HG03045 (cell line): ENCODE data around the gene STOML2.
"Not testable (repeated sequence)": the region's sequence is repeated elsewhere in the genome, so short reads cannot be mapped to it uniquely, and the experiment has no call there.

Experiments
- ATAC-seq: cut with Tn5 transposase; IDR thresholded peaks from one replicate; pipeline ENCODE4 v1.9.1; 2021; ENCODE audit warnings: mild to moderate bottlenecking, moderate library complexity; ENCODE audit not compliant: unreplicated experiment

STOML2 gene, protein sequence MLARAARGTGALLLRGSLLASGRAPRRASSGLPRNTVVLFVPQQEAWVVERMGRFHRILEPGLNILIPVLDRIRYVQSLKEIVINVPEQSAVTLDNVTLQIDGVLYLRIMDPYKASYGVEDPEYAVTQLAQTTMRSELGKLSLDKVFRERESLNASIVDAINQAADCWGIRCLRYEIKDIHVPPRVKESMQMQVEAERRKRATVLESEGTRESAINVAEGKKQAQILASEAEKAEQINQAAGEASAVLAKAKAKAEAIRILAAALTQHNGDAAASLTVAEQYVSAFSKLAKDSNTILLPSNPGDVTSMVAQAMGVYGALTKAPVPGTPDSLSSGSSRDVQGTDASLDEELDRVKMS

DNA sequence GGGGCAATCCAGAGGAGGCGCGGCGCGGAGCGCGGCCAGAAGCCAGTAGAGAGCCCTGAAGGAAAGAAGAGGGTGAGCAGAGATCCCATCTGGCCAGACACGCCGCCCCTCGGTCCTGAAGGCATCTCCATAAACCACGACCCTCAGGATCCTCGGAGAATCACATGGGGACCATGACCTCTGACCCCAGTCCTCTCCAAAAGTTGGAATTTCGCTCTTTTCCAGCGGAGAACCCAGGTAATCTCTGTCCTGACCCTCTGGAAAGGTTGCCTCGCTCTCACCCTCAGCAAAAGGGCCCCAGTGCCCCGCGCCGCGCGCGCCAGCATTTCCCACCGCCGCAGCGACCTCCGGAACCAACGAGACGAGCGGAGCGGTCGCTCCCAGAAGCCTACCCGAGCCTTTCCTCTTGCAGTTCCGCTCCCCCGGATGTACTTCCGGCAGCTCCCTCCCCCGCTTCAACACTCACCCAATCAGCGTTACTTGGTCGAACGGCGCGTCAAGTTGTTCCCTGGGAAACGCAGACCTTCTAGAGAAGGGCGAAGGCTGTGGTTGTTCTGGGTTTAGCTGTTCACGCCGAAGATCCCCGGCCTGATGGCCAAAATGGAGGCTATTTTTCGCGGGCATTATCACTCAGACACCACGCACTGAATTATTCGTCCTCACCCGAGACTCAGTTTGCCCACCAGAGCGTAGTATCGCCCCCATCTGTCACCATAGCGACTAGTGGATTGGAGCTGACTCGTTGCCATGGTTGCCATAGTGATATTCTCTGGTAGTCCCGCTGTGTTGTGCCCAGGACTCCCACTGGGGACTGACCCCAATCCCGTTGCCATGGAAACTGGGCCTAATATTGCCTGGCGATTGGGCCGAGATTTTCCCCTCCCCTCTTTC, at the start of gene STOML2:
Gene STOML2 (minus strand): TSS at position 363 of the 891 bp plus-strand sequence. CDS start 37 bp downstream, at position 326.
- peak; percentile 95 for ATAC-seq

- ATAC-seq, result not testable (repeated sequence)
Observed at GRCh38 chr9:35147941-35148563, 45.1 kb upstream of the STOML2 start.

DNA sequence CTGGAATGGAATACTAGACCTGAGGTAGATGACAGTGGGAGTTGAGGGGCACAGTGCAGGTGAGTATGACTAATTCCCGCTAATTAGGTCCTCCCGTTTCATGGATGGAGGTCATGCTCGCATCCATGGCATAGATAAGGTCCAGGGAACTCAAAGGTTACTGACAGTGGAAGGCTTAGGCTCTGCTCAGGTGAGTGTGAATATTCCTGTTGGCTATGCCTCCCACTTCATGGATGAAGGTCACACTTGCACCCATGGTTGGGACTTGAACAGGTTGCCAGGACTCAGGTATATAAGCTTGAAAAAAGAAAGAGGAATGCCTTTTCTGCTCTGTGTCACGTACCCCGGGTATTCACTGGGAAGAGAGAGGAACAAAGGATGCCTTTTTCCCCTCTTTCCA, 39.1 kb upstream of the STOML2 start:
- ATAC-seq, result no peak

GRCh38 chr9:35140093-35140492, 37.2 kb upstream of the STOML2 start:
- ATAC-seq, result no peak

- no peak for ATAC-seq
Observed at GRCh38 chr9:35136866-35137265, 33.9 kb upstream of the STOML2 start.

- ATAC-seq, result no peak
Observed at GRCh38 chr9:35135988-35136387, 33.1 kb upstream of the STOML2 start.

DNA sequence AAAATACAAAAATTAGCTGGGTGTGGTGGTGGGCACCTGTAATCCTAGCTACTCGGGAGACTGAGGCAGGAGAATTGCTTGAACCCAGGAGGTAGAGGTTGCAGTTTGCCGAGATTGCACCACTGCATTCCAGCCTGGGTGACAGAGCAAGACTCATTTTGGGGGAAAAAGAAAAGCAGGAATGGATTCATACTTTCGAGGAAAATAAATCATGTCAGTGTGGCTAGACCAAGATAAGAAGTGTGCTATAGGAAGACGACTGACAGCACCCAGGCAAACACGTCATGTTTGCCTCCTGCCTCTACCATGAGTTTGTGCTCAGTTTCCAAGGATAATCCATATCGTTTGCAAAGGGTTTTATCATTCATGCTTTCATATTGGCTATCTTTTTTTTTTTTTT, 32.0 kb upstream of the STOML2 start:
- no peak for ATAC-seq

DNA sequence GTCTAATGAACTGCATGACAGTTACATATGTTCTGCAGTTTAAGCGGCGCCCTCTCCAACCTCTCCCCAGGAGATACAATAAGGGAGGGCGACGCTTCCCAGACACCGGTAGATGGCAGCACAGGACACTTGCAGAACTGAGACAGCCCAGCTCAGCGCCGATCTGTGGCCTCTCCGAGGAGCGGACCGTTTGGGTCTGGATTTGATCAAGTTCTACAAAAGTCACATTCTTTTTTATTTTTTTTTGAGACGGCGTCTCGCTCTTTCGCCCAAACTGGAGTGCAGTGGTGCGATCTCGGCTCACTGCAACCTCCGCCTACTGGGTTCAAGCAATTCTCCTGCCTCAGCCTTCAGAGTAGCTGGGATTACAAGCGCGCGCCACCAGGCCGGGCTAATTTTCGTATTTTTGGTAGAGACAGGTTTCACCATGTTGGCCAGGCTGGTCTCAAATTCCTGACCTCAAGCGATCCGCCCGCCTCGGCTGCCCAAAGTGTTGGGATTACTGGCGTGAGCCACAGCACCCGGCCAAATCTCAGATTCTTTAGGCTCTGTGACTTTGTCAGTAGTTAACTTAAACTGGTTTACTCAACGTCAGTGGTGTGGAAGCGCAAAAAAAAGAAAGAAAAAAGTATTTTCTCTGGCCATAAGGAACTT, 14.1 kb upstream of the STOML2 start:
- ATAC-seq, result peak; percentile 42

DNA sequence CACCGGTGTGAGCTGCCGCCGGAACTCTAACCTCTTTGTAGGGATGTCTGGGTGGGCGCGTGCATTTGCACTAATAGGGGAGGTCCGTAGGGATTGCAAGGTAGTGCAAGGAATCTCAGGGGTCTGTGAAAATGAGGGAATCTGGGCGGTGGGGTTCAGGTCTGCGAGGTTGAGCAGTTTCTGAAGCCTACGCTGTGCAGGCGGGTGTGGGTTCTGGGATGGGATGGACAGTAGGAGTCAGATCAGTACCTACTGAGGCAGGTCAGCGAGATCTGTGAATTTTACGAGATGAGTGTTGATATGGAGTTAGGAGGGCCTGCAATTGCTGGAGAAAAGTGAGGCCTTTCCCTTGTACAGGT, 13.6 kb upstream of the STOML2 start:
- ATAC-seq, result peak; percentile 4

DNA sequence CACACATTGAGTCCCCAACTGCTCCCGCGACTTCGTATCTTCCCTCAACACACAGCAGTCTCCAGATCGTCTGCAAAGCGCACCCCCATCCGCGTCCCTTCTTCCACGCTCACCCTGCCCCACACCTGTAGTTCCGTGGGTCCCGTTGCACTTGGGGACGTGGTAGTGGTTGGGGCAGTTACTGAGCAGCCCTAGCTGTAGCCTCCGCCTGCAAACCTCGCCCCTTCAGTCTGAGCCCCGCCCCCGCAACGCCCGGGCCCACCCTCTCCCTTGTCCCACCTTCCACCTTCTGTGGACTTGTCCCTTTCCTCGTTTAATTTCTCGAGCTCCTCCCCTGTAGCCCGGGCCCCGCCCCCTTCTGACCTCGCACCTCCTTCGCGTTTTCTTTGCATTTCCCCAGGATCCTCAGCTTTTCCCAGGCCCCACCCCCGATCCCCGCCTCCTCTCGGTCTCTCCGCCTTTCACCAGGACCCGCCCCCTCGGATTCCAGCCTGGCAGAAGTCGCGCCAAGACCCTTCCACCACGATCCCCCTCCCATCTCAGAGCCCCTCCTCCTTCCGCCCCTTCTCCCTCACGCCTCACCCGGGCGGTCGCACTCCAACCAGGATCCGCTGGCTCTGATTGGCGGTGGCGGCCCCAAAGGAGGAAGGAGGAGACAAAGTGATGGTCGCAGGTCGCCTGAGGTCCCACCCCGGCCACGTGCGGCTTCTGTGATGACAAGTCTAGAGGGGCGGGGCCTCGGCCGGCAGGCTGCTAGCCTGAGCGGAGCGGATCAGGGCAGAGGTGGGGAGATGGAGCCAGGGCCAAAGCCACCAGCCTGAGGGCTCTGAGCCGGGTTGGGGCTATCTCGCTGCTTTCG, 13.0 kb upstream of the STOML2 start, which contains the start of gene ATOSB:
Gene ATOSB (minus strand): TSS at position 183 of the 859 bp plus-strand sequence. CDS start 7,588 bp downstream, outside the sequence.
- ATAC-seq, result peak; percentile 64

DNA sequence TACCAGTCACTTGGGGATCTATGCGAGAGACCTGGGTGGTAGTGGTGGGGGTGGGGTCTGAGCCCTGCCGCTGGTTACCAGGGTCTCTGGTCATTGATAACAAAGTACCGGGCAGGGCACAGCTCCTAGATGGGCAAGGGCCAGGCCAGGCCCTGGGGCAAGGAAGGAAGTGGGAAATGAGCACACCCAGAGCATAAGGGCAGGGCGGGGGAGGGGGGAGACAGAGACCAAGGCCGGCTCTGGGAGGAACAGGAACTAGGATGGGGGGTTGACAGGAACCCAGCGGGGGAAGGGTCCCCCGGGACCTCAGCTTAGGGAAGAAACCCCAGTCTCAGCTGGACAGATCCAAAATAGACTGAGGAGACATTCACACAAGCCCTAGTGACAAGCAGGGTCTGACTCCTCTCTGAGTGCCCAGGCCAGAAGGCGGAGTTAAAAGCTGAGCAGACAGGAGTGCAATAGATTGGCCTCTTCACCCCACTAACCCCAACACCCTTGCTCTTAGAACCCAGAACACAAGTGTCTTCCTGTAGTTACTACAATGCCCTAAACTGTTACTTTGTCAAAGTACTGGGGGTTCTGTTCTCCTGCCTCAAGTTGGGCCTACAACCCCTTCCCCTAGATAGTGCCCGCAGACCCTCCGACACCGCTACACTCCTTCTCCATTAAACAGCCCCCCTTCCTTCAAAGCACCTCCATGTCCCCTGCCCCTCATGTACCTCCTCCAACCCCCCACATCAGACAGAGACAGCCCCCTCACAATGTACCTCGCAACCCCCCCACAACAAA, 12.1 kb upstream of the STOML2 start:
- no peak for ATAC-seq

GRCh38 chr9:35114113-35114839, 11.3 kb upstream of the STOML2 start:
- no peak for ATAC-seq

DNA sequence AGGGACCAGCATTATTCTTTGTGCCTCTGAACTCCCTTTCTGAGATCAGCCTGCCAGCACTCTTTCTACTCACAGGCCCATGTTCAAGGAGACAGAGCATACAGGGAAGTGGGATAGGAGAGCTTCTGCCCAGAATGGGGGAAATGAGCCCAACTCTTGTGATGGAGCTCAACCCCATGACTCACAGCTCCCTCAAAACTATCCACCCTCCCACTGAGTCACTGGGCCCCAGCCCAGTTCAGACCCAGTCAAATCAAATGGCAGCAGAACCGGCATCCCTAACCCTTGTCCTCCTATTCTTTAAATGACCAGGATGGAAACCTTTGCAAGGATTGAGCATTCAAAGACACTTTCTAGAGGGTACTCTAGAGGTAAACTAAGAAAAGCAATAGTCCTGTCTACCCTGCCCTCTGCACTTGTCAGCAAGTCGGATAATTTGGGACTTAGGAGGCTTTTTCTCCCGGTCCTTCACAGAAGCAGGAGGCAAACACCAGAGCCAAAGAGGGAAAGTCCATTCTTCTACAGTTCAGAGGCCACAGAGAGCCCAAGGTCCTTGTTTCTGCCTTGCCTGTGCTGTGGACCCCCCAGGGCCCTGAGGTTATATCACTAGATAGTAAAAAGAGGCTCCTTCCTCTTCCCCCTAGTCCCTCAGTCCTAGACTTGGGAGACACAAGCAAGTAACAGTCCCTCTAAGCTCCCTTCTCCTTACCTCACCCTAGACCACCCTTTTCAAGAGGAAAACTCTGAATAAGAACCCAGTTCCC, 9.5 kb upstream of the STOML2 start:
- no peak for ATAC-seq

GRCh38 chr9:35111001-35111933, 8.3 kb upstream of the STOML2 start:
- ATAC-seq, result peak; percentile 74

DNA sequence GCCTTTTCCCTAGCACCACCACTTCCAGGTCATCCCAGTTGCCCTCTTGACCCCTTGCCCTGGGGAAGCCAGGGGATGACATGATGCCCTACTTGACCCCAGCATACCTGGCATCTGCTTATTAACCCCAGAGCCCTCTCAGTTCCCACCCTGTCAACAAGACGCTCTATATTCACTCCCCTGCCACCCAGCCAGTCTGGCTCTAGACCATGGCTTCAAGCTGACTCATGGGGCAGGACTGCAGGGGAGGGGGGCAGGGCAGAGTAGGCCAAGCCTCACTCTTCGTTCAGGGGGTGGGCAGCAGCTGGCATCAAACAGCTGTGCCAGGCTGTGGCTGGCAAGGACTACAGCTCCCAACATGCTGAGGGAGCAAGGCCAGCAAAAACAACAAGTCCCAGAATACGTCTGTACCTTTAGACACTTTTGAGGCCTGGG, 7.4 kb upstream of the STOML2 start:
- ATAC-seq, result no peak

GRCh38 chr9:35108946-35109575, 6.1 kb upstream of the STOML2 start:
- ATAC-seq, result no peak
